Glomerular endothelial cell (primary cell): Measurements from ENCODE around the gene LHX8. TPM values are rescaled to one million over a fixed set of nuclear protein-coding genes. Genes with fewer than 3 reads are reported as not detected.

Experiments used
- DNase-seq: peaks from one replicate; pipeline ENCODE4 v3.0.0-alpha.2; 2011; ENCODE audit warnings: low read depth, low spot score; ENCODE audit errors: extremely low read depth
- total RNA-seq: library from RNA; depleted of rRNA; stranded (reverse); fragments of >200 nt; gene quantifications from 2 replicates; pipeline ENCODE4 v1.2.3, GENCODE V29; 2015

The LHX8 gene
- total RNA-seq, 1 donor from 2014 or later, result not detected

DNA sequence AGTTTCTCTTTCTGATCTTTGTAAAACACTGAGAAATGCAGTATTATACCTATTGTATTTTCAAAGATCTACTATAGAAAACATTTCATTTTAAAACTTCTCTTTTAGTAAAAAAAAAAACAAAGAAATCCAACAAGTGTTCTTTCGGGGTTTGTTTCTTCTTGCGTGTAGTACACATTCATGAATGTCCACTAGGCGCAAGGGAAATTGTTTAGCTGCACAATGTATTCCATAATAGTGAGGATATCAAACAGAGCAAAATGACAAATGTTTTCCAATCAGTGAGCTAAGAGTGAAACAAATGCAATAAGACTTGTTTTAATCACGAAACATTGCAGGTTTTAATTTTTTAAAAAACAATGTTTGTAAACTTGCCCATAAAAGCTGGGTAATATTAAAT is 68.6 kb downstream of the LHX8 start:
- no peak for DNase-seq

- no peak for DNase-seq
Measured at GRCh38 chr1:75203415-75204277, 69.5 kb downstream of the LHX8 start.

- peak; percentile 54 for DNase-seq
Measured at GRCh38 chr1:75208862-75209261, 74.7 kb downstream of the LHX8 start.
